T-helper 2 cell treated with Interferon-gamma antibody and Interleukin-4, amounts not matched to agents 5 μg/mL and 100 μg/mL, for 36 hours (primary cell): ENCODE data around the gene GADD45B.
A peak's percentile ranks its signal among the peaks of the same experiment; 100 is the strongest.

Experiments
- DNase-seq: peaks from one replicate; pipeline ENCODE4 v3.0.0; 2021; ENCODE audit warnings: low spot score
- H3K27ac Mint-ChIP-seq: one replicate; pipeline ENCODE4 v1.8.0; 2021; ENCODE audit warnings: mild to moderate bottlenecking, mixed read lengths
- H3K27me3 Mint-ChIP-seq: one replicate; pipeline ENCODE4 v1.8.0; 2021; ENCODE audit warnings: low read depth, mixed read lengths
- H3K36me3 Mint-ChIP-seq: one replicate; pipeline ENCODE4 v1.8.0; 2021; ENCODE audit warnings: low read depth, mixed read lengths
- H3K4me1 Mint-ChIP-seq: one replicate; pipeline ENCODE4 v1.8.0; 2021; ENCODE audit warnings: low read depth, mixed read lengths
- H3K4me3 Mint-ChIP-seq: one replicate; pipeline ENCODE4 v1.8.0; 2022; ENCODE audit warnings: mild to moderate bottlenecking, moderate library complexity, mixed read lengths
- H3K9me3 Mint-ChIP-seq: one replicate; pipeline ENCODE4 v1.8.0; 2021; ENCODE audit warnings: mixed read lengths

Gene GADD45B

GRCh38 chr19:2475702-2476450 lies at the start of gene GADD45B:
Gene GADD45B (plus strand): TSS chr19:2476127. CDS start chr19:2476359, 232 bp downstream.
- Mint-ChIP-seq H3K4me3 (peak within 1 kb of the TSS; percentile 100), H3K9me3 (no peaks in the 10 kb centered on the region), H3K4me1 (peaks cover 11% of the 10 kb centered on the region), H3K27me3 (peaks cover 2% of the 10 kb centered on the region), H3K27ac (peak within 1 kb of the TSS; percentile 93), H3K36me3 (peaks cover 26% of the 10 kb centered on the region)
- peak; percentile 96 for DNase-seq

GRCh38 chr19:2426611-2427428 lies 49.1 kb upstream of the GADD45B start:
- Mint-ChIP-seq H3K27me3 (no peaks in the 10 kb centered on the region), H3K27ac (peak overlapping the region; percentile 94), H3K4me1 (peaks cover 6% of the 10 kb centered on the region), H3K4me3 (peak overlapping the region; percentile 93), H3K36me3 (peaks cover 19% of the 10 kb centered on the region), H3K9me3 (no peaks in the 10 kb centered on the region)
- DNase-seq, result peak; percentile 35

- no peaks in the 10 kb centered on the region for H3K9me3 Mint-ChIP-seq
- peak within 1 kb of the TSS; percentile 93 for H3K4me3 Mint-ChIP-seq
- DNase-seq, result peak; percentile 98
- peaks cover 19% of the 10 kb centered on the region for H3K36me3 Mint-ChIP-seq
- H3K27me3 Mint-ChIP-seq, result no peaks in the 10 kb centered on the region
- H3K27ac Mint-ChIP-seq, result peak within 1 kb of the TSS; percentile 94
- peaks cover 6% of the 10 kb centered on the region for H3K4me1 Mint-ChIP-seq
Observed at GRCh38 chr19:2427429-2428320, 48.3 kb upstream of the GADD45B start, which contains the start of gene TIMM13. Gene TIMM13 (minus strand): TSS chr19:2427586. CDS start chr19:2427533, 53 bp downstream.

GRCh38 chr19:2428321-2428690 lies 47.6 kb upstream of the GADD45B start:
- Mint-ChIP-seq H3K27me3 (no peaks in the 10 kb centered on the region), H3K4me1 (peaks cover 6% of the 10 kb centered on the region), H3K9me3 (no peaks in the 10 kb centered on the region), H3K4me3 (no peak overlapping the region), H3K27ac (peak overlapping the region; percentile 94), H3K36me3 (peaks cover 19% of the 10 kb centered on the region)
- no peak for DNase-seq

GRCh38 chr19:2428756-2429711 lies 46.9 kb upstream of the GADD45B start:
- DNase-seq, result no peak
- H3K27ac Mint-ChIP-seq, result peak overlapping the region; percentile 3
- H3K4me1 Mint-ChIP-seq, result peaks cover 6% of the 10 kb centered on the region
- H3K27me3 Mint-ChIP-seq, result no peaks in the 10 kb centered on the region
- H3K36me3 Mint-ChIP-seq, result peaks cover 19% of the 10 kb centered on the region
- H3K4me3 Mint-ChIP-seq, result no peak overlapping the region
- H3K9me3 Mint-ChIP-seq, result no peaks in the 10 kb centered on the region

GRCh38 chr19:2429917-2430535 lies 45.9 kb upstream of the GADD45B start:
- Mint-ChIP-seq H3K36me3 (peaks cover 22% of the 10 kb centered on the region), H3K4me3 (no peak overlapping the region), H3K27ac (no peak overlapping the region), H3K27me3 (no peaks in the 10 kb centered on the region), H3K4me1 (peaks cover 6% of the 10 kb centered on the region), H3K9me3 (no peaks in the 10 kb centered on the region)
- no peak for DNase-seq

- H3K4me1 Mint-ChIP-seq, result peaks cover 5% of the 10 kb centered on the region
- no peaks in the 10 kb centered on the region for H3K27me3 Mint-ChIP-seq
- no peak overlapping the region for H3K27ac Mint-ChIP-seq
- H3K36me3 Mint-ChIP-seq, result peaks cover 28% of the 10 kb centered on the region
- H3K4me3 Mint-ChIP-seq, result no peak overlapping the region
- no peaks in the 10 kb centered on the region for H3K9me3 Mint-ChIP-seq
- DNase-seq, result no peak
Observed at GRCh38 chr19:2431318-2432055, 44.4 kb upstream of the GADD45B start.

GRCh38 chr19:2432131-2432848 lies 43.6 kb upstream of the GADD45B start:
- Mint-ChIP-seq H3K36me3 (peaks cover 27% of the 10 kb centered on the region), H3K27me3 (no peaks in the 10 kb centered on the region), H3K4me3 (no peak overlapping the region), H3K4me1 (peaks cover 3% of the 10 kb centered on the region), H3K9me3 (no peaks in the 10 kb centered on the region), H3K27ac (no peak overlapping the region)
- DNase-seq, result no peak

GRCh38 chr19:2433854-2434253 lies 42.1 kb upstream of the GADD45B start:
- H3K27me3 Mint-ChIP-seq, result no peaks in the 10 kb centered on the region
- H3K27ac Mint-ChIP-seq, result no peak overlapping the region
- no peak overlapping the region for H3K4me3 Mint-ChIP-seq
- peaks cover 23% of the 10 kb centered on the region for H3K36me3 Mint-ChIP-seq
- H3K9me3 Mint-ChIP-seq, result no peaks in the 10 kb centered on the region
- H3K4me1 Mint-ChIP-seq, result no peaks in the 10 kb centered on the region
- no peak for DNase-seq

GRCh38 chr19:2434267-2434666 lies 41.7 kb upstream of the GADD45B start:
- Mint-ChIP-seq H3K4me1 (no peaks in the 10 kb centered on the region), H3K36me3 (peaks cover 23% of the 10 kb centered on the region), H3K27me3 (no peaks in the 10 kb centered on the region), H3K4me3 (no peak overlapping the region), H3K9me3 (no peaks in the 10 kb centered on the region), H3K27ac (no peak overlapping the region)
- no peak for DNase-seq

- Mint-ChIP-seq H3K4me1 (no peaks in the 10 kb centered on the region), H3K9me3 (no peaks in the 10 kb centered on the region), H3K27me3 (no peaks in the 10 kb centered on the region), H3K4me3 (no peak overlapping the region), H3K36me3 (peaks cover 21% of the 10 kb centered on the region), H3K27ac (no peak overlapping the region)
- DNase-seq, result no peak
Observed at GRCh38 chr19:2434721-2435265, 41.1 kb upstream of the GADD45B start.
